ENCODE results near the gene FUT7. TPM values are rescaled to one million over a fixed set of nuclear protein-coding genes. Genes with fewer than 3 reads are reported as not detected.

The FUT7 gene
- total and polyA plus RNA-seq, 2 donors (not counting 1 experiment from before 2014, with no cell fraction given) = not detected

DNA sequence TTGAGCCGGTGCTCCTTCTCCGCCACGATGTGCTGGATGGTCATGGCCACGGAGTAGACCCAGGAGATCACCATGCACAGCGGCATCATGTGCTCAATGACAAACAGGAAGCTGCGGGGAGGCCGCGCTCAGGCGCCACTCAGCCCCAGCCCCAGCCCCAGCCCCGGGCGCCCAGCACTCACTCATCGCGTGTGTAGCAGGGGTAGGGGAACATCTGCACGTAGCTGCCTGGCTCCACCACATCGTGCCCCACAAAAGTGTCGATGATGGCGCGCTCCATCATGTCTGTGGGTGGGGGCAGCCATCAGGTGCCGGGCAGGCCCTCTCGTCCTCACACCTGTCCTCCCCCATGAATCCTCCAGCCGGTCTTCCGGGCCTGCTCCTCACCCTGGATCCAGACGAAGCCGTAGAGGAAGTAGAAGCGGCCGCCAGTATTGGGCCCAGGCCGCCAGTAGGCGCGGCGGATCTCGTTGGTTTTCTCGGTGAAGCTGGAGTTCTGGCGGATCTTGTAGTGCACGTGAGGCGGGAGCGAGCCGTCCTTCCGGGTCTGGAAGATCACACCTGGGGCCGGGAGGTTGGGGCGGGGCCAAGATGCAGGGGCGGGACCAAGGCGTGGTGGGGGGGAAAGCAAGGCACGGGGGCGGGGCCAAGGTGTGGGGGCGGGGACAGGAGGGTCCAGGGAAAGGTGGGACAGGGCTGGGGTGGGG, 13.9 kb downstream of the FUT7 start:
- Histone ChIP-seq H3K4me3 (replicated peaks in 1 of 4; ENCODE audit: control extremely low read depth in 1 of 4, insufficient read depth in 1 of 4, low read depth in 3 of 4, low read length in 4 of 4) (no peak overlapping the region), H3K36me3 (ENCODE audit: control insufficient read depth, insufficient read depth, low read length) (peaks cover 10% of the 10 kb centered on the region), H3K9me3 (ENCODE audit: control insufficient read depth, insufficient read depth, low read depth, low read length) (no peaks in the 10 kb centered on the region), H3K79me2 (ENCODE audit: control insufficient read depth, insufficient read depth, low read length) (no peaks in the 10 kb centered on the region), H3K27ac (ENCODE audit: insufficient read depth, low read length) (no peak overlapping the region), H3K4me1 (ENCODE audit: control insufficient read depth, extremely low read depth, insufficient read depth, low read length) (no peaks in the 10 kb centered on the region), H3K4me2 (ENCODE audit: extremely low read depth, insufficient read depth, low read length) (no peak overlapping the region), H2AFZ (ENCODE audit: low read length) (no peak overlapping the region), H3K27me3 (ENCODE audit: control insufficient read depth, insufficient read depth, low read length) (no peaks in the 10 kb centered on the region), H4K20me1 (ENCODE audit: control insufficient read depth, extremely low read depth, insufficient read depth, low read length) (no peaks in the 10 kb centered on the region), H3K9ac (ENCODE audit: insufficient read depth, low read length) (no peak overlapping the region)
- TF ChIP-seq, protein P1, sequence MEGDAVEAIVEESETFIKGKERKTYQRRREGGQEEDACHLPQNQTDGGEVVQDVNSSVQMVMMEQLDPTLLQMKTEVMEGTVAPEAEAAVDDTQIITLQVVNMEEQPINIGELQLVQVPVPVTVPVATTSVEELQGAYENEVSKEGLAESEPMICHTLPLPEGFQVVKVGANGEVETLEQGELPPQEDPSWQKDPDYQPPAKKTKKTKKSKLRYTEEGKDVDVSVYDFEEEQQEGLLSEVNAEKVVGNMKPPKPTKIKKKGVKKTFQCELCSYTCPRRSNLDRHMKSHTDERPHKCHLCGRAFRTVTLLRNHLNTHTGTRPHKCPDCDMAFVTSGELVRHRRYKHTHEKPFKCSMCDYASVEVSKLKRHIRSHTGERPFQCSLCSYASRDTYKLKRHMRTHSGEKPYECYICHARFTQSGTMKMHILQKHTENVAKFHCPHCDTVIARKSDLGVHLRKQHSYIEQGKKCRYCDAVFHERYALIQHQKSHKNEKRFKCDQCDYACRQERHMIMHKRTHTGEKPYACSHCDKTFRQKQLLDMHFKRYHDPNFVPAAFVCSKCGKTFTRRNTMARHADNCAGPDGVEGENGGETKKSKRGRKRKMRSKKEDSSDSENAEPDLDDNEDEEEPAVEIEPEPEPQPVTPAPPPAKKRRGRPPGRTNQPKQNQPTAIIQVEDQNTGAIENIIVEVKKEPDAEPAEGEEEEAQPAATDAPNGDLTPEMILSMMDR (conservative IDR thresholded peaks at IDR 0.05 in 1 of 2, IDR thresholded peaks at IDR 0.05 in 1 of 2; ENCODE audit: low read depth in 1 of 2, low read length in 2 of 2) = no peak
- no peak for TF ChIP-seq EZH2 (IDR thresholded peaks at IDR 0.05; ENCODE audit: low read length, missing control alignments)
- no peak for DNase-seq (ENCODE audit: low read depth in 2 of 2)

DNA sequence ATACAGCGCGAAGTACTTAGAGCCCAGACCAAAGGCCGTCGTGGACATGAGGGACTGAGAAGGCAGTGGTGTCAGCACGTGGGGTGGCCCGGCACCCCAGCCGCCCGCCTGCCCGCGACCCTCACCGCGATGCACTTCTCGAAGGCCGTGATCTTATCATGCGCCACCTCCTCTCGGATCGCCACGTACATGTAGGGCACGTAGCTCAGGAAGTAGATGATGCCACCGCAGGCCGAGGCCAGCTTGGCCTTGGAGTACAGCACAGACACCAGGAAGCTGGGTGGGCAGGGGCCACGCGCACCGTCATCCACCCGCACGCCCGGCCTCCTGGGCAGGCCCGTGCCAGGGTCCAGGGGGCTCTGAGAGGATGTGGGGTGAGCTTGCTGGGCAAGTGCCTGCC, 14.8 kb downstream of the FUT7 start:
- no peak for DNase-seq (ENCODE audit: low read depth in 2 of 2)
- H3K9ac ChIP-seq (ENCODE audit: insufficient read depth, low read length) = no peak overlapping the region

DNA sequence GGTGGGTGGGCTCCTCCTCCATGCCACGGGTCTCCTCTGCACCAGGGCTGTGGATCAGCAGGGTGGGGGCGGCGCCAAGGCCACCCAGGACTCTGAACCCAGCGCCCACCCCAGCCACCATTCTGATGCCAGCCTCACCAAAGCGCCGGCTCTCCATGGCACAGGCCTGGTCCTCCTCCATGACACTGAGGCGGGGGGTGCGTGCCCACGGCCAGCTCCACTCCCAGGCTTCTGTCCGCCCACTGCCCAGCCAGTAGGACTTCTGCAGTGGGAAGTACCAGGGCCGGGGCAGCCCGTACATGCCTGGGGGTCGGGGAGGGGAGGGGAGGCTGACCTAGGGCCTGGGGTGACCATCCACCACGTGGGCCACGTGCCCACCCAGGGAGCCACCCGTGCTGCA, 15.5 kb downstream of the FUT7 start:
- H3K9ac ChIP-seq (ENCODE audit: insufficient read depth, low read length) = no peak overlapping the region
- no peaks in the 10 kb centered on the region for H3K79me2 ChIP-seq (ENCODE audit: control insufficient read depth, insufficient read depth, low read length)
- no peaks in the 10 kb centered on the region for H3K9me3 ChIP-seq (ENCODE audit: control insufficient read depth, insufficient read depth, low read depth, low read length)
- TF ChIP-seq, protein P1 (conservative IDR thresholded peaks at IDR 0.05 in 1 of 2, IDR thresholded peaks at IDR 0.05 in 1 of 2; ENCODE audit: low read depth in 1 of 2, low read length in 2 of 2) = no peak
- TF ChIP-seq EZH2 (IDR thresholded peaks at IDR 0.05; ENCODE audit: low read length, missing control alignments) = no peak
- H2AFZ ChIP-seq (ENCODE audit: low read length) = no peak overlapping the region
- no peaks in the 10 kb centered on the region for H4K20me1 ChIP-seq (ENCODE audit: control insufficient read depth, extremely low read depth, insufficient read depth, low read length)
- no peak overlapping the region for H3K27ac ChIP-seq (ENCODE audit: insufficient read depth, low read length)
- no peak for DNase-seq (ENCODE audit: low read depth in 2 of 2)
- H3K36me3 ChIP-seq (ENCODE audit: control insufficient read depth, insufficient read depth, low read length) = peaks cover 11% of the 10 kb centered on the region
- no peaks in the 10 kb centered on the region for H3K4me1 ChIP-seq (ENCODE audit: control insufficient read depth, extremely low read depth, insufficient read depth, low read length)
- H3K27me3 ChIP-seq (ENCODE audit: control insufficient read depth, insufficient read depth, low read length) = no peaks in the 10 kb centered on the region
- H3K4me2 ChIP-seq (ENCODE audit: extremely low read depth, insufficient read depth, low read length) = no peak overlapping the region
- H3K4me3 ChIP-seq (replicated peaks in 1 of 4; ENCODE audit: control extremely low read depth in 1 of 4, insufficient read depth in 1 of 4, low read depth in 3 of 4, low read length in 4 of 4) = no peak overlapping the region

More for the DNA sequence above, 14.8 kb downstream of the FUT7 start:
- TF ChIP-seq EZH2 (IDR thresholded peaks at IDR 0.05; ENCODE audit: low read length, missing control alignments) = no peak
- TF ChIP-seq, protein P1 (conservative IDR thresholded peaks at IDR 0.05 in 1 of 2, IDR thresholded peaks at IDR 0.05 in 1 of 2; ENCODE audit: low read depth in 1 of 2, low read length in 2 of 2) = no peak
- H2AFZ ChIP-seq (ENCODE audit: low read length) = no peak overlapping the region
- H3K79me2 ChIP-seq (ENCODE audit: control insufficient read depth, insufficient read depth, low read length) = no peaks in the 10 kb centered on the region
- H3K27me3 ChIP-seq (ENCODE audit: control insufficient read depth, insufficient read depth, low read length) = no peaks in the 10 kb centered on the region
- no peaks in the 10 kb centered on the region for H3K4me1 ChIP-seq (ENCODE audit: control insufficient read depth, extremely low read depth, insufficient read depth, low read length)
- peaks cover 10% of the 10 kb centered on the region for H3K36me3 ChIP-seq (ENCODE audit: control insufficient read depth, insufficient read depth, low read length)
- no peaks in the 10 kb centered on the region for H3K9me3 ChIP-seq (ENCODE audit: control insufficient read depth, insufficient read depth, low read depth, low read length)
- H3K4me2 ChIP-seq (ENCODE audit: extremely low read depth, insufficient read depth, low read length) = no peak overlapping the region
- H4K20me1 ChIP-seq (ENCODE audit: control insufficient read depth, extremely low read depth, insufficient read depth, low read length) = no peaks in the 10 kb centered on the region
- no peak overlapping the region for H3K27ac ChIP-seq (ENCODE audit: insufficient read depth, low read length)
- no peak overlapping the region for H3K4me3 ChIP-seq (replicated peaks in 1 of 4; ENCODE audit: control extremely low read depth in 1 of 4, insufficient read depth in 1 of 4, low read depth in 3 of 4, low read length in 4 of 4)
